Uterus (tissue), 2 donors: ENCODE results near the gene ARMC8.

Source experiments
- POLR2A ChIP-seq, 2 donors: fragments of 450-650 bp; IDR thresholded peaks; one replicate each; pipeline ENCODE4 v1.6.1; 2016; ENCODE audit warnings: antibody characterized with exemption in 2 of 2, mild to moderate bottlenecking in 1 of 2, moderate library complexity in 1 of 2
- TF ChIP-seq, protein P1 (sequence below), 4 experiments: fragments of 200-600 bp in 2 of 4; fragments of 450-650 bp in 2 of 4; sonication (generic) in 2 of 4; IDR thresholded peaks; one replicate each; pipeline ENCODE4 v1.5.1; 2016 to 2019; ENCODE audit warnings: antibody characterized with exemption in 4 of 4, mild to moderate bottlenecking in 2 of 4, moderate library complexity in 1 of 4

GRCh38 chr3:138157743-138158142, 29.4 kb upstream of the ARMC8 start:
- TF ChIP-seq, protein P1, sequence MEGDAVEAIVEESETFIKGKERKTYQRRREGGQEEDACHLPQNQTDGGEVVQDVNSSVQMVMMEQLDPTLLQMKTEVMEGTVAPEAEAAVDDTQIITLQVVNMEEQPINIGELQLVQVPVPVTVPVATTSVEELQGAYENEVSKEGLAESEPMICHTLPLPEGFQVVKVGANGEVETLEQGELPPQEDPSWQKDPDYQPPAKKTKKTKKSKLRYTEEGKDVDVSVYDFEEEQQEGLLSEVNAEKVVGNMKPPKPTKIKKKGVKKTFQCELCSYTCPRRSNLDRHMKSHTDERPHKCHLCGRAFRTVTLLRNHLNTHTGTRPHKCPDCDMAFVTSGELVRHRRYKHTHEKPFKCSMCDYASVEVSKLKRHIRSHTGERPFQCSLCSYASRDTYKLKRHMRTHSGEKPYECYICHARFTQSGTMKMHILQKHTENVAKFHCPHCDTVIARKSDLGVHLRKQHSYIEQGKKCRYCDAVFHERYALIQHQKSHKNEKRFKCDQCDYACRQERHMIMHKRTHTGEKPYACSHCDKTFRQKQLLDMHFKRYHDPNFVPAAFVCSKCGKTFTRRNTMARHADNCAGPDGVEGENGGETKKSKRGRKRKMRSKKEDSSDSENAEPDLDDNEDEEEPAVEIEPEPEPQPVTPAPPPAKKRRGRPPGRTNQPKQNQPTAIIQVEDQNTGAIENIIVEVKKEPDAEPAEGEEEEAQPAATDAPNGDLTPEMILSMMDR (IDR thresholded peaks at IDR 0.05), result no peak
- TF ChIP-seq POLR2A (IDR thresholded peaks at IDR 0.05), result no peak
